Measurements from ENCODE around the gene BTBD18.
A peak's percentile ranks its signal among the peaks of the same experiment; 100 is the strongest.

Gene BTBD18

GRCh38 chr11:57763568-57763967 is 11.9 kb upstream of the BTBD18 start:
- Histone ChIP-seq H3K36me3 (ENCODE audit: control insufficient read depth in 1 of 2, insufficient read depth in 2 of 2, low read length in 2 of 2) (peaks cover 0 to 3% of the 10 kb centered on the region in 2 donors), H3K27ac (ENCODE audit: low read depth, low read length) (peak overlapping the region; percentile 20), H3K9ac (ENCODE audit: low read depth in 1 of 2, low read length in 2 of 2) (peak overlapping the region; percentile 74 to 93), H3K4me1 (ENCODE audit: control insufficient read depth in 1 of 2, insufficient read depth in 2 of 2, low read length in 2 of 2) (peaks cover 12 to 21% of the 10 kb centered on the region in 2 donors), H3K4me3 (ENCODE audit: low read depth in 1 of 2, low read length in 2 of 2) (peak overlapping the region; percentile 67 to 72), H3K27me3 (ENCODE audit: control insufficient read depth in 1 of 2, insufficient read depth in 2 of 2, low read length in 2 of 2) (no peaks in the 10 kb centered on the region), H3K9me3 (ENCODE audit: control insufficient read depth in 1 of 2, low read length in 2 of 2) (no peaks in the 10 kb centered on the region)

GRCh38 chr11:57762235-57762861 is 10.7 kb upstream of the BTBD18 start:
- Histone ChIP-seq H3K9me3 (ENCODE audit: control insufficient read depth in 1 of 2, low read length in 2 of 2) (no peaks in the 10 kb centered on the region), H3K27ac (ENCODE audit: low read depth, low read length) (peak overlapping the region; percentile 76), H3K4me3 (ENCODE audit: low read depth in 1 of 2, low read length in 2 of 2) (peak overlapping the region; percentile 67 to 72), H3K4me1 (ENCODE audit: control insufficient read depth in 1 of 2, insufficient read depth in 2 of 2, low read length in 2 of 2) (peaks cover 12 to 18% of the 10 kb centered on the region in 2 donors), H3K36me3 (ENCODE audit: control insufficient read depth in 1 of 2, insufficient read depth in 2 of 2, low read length in 2 of 2) (peaks cover 0 to 2% of the 10 kb centered on the region in 2 donors), H3K27me3 (ENCODE audit: control insufficient read depth in 1 of 2, insufficient read depth in 2 of 2, low read length in 2 of 2) (no peaks in the 10 kb centered on the region), H3K9ac (ENCODE audit: low read depth in 1 of 2, low read length in 2 of 2) (peak overlapping the region; percentile 74 to 93)

- Histone ChIP-seq H3K27ac (ENCODE audit: low read depth, low read length) (peak within 1 kb of the TSS; percentile 93), H3K4me3 (ENCODE audit: low read depth in 1 of 2, low read length in 2 of 2) (peak within 1 kb of the TSS; percentile 67 to 72), H3K9ac (ENCODE audit: low read depth in 1 of 2, low read length in 2 of 2) (peak within 1 kb of the TSS; percentile 74 to 93), H3K27me3 (ENCODE audit: control insufficient read depth in 1 of 2, insufficient read depth in 2 of 2, low read length in 2 of 2) (no peaks in the 10 kb centered on the region), H3K9me3 (ENCODE audit: control insufficient read depth in 1 of 2, low read length in 2 of 2) (no peaks in the 10 kb centered on the region), H3K4me1 (ENCODE audit: control insufficient read depth in 1 of 2, insufficient read depth in 2 of 2, low read length in 2 of 2) (peaks cover 12 to 16% of the 10 kb centered on the region in 2 donors), H3K36me3 (ENCODE audit: control insufficient read depth in 1 of 2, insufficient read depth in 2 of 2, low read length in 2 of 2) (no peaks in the 10 kb centered on the region)
These were observed 9.9 kb upstream of the BTBD18 start, which contains the start of gene CTNND1 for GRCh38 chr11:57761301-57762234. Gene CTNND1, plus strand, starts transcription at chr11:57761802. Its CDS starts 29,677 bp downstream, at chr11:57791479.

GRCh38 chr11:57758174-57758573 is 6.6 kb upstream of the BTBD18 start:
- Histone ChIP-seq H3K27ac (ENCODE audit: low read depth, low read length) (no peak overlapping the region), H3K9me3 (ENCODE audit: control insufficient read depth in 1 of 2, low read length in 2 of 2) (no peaks in the 10 kb centered on the region), H3K4me1 (ENCODE audit: control insufficient read depth in 1 of 2, insufficient read depth in 2 of 2, low read length in 2 of 2) (peaks cover 0 to 3% of the 10 kb centered on the region in 2 donors), H3K27me3 (ENCODE audit: control insufficient read depth in 1 of 2, insufficient read depth in 2 of 2, low read length in 2 of 2) (no peaks in the 10 kb centered on the region), H3K36me3 (ENCODE audit: control insufficient read depth in 1 of 2, insufficient read depth in 2 of 2, low read length in 2 of 2) (no peaks in the 10 kb centered on the region), H3K9ac (ENCODE audit: low read depth in 1 of 2, low read length in 2 of 2) (no peak overlapping the region), H3K4me3 (ENCODE audit: low read depth in 1 of 2, low read length in 2 of 2) (no peak overlapping the region)

- Histone ChIP-seq H3K27ac (ENCODE audit: low read depth, low read length) (no peak overlapping the region), H3K9ac (ENCODE audit: low read depth in 1 of 2, low read length in 2 of 2) (no peak overlapping the region), H3K9me3 (ENCODE audit: control insufficient read depth in 1 of 2, low read length in 2 of 2) (no peaks in the 10 kb centered on the region), H3K27me3 (ENCODE audit: control insufficient read depth in 1 of 2, insufficient read depth in 2 of 2, low read length in 2 of 2) (no peaks in the 10 kb centered on the region), H3K36me3 (ENCODE audit: control insufficient read depth in 1 of 2, insufficient read depth in 2 of 2, low read length in 2 of 2) (no peaks in the 10 kb centered on the region), H3K4me1 (ENCODE audit: control insufficient read depth in 1 of 2, insufficient read depth in 2 of 2, low read length in 2 of 2) (peaks cover 0 to 3% of the 10 kb centered on the region in 2 donors), H3K4me3 (ENCODE audit: low read depth in 1 of 2, low read length in 2 of 2) (no peak overlapping the region)
These were observed 1.3 kb upstream of the BTBD18 start for GRCh38 chr11:57752954-57753353.

GRCh38 chr11:57751176-57751575 is 443 bp downstream of the BTBD18 start:
- H3K9ac ChIP-seq (ENCODE audit: low read depth in 1 of 2, low read length in 2 of 2) = no peak overlapping the region
- no peaks in the 10 kb centered on the region for H3K9me3 ChIP-seq (ENCODE audit: control insufficient read depth in 1 of 2, low read length in 2 of 2)
- H3K27ac ChIP-seq (ENCODE audit: low read depth, low read length) = no peak overlapping the region
- H3K27me3 ChIP-seq (ENCODE audit: control insufficient read depth in 1 of 2, insufficient read depth in 2 of 2, low read length in 2 of 2) = no peaks in the 10 kb centered on the region
- H3K36me3 ChIP-seq (ENCODE audit: control insufficient read depth in 1 of 2, insufficient read depth in 2 of 2, low read length in 2 of 2) = no peaks in the 10 kb centered on the region
- H3K4me3 ChIP-seq (ENCODE audit: low read depth in 1 of 2, low read length in 2 of 2) = no peak overlapping the region
- H3K4me1 ChIP-seq (ENCODE audit: control insufficient read depth in 1 of 2, insufficient read depth in 2 of 2, low read length in 2 of 2) = peaks cover 0 to 3% of the 10 kb centered on the region in 2 donors

- H3K27me3 ChIP-seq (ENCODE audit: control insufficient read depth in 1 of 2, insufficient read depth in 2 of 2, low read length in 2 of 2) = no peaks in the 10 kb centered on the region
- peaks cover 13 to 23% of the 10 kb centered on the region in 2 donors for H3K36me3 ChIP-seq (ENCODE audit: control insufficient read depth in 1 of 2, insufficient read depth in 2 of 2, low read length in 2 of 2)
- H3K9ac ChIP-seq (ENCODE audit: low read depth in 1 of 2, low read length in 2 of 2) = no peak overlapping the region
- H3K4me1 ChIP-seq (ENCODE audit: control insufficient read depth in 1 of 2, insufficient read depth in 2 of 2, low read length in 2 of 2) = peaks cover 9 to 11% of the 10 kb centered on the region in 2 donors
- H3K4me3 ChIP-seq (ENCODE audit: low read depth in 1 of 2, low read length in 2 of 2) = no peak overlapping the region
- H3K27ac ChIP-seq (ENCODE audit: low read depth, low read length) = no peak overlapping the region
- no peaks in the 10 kb centered on the region for H3K9me3 ChIP-seq (ENCODE audit: control insufficient read depth in 1 of 2, low read length in 2 of 2)
These were observed 4.7 kb downstream of the BTBD18 start for GRCh38 chr11:57746920-57747319.

- Histone ChIP-seq H3K36me3 (ENCODE audit: control insufficient read depth in 1 of 2, insufficient read depth in 2 of 2, low read length in 2 of 2) (peaks cover 13 to 23% of the 10 kb centered on the region in 2 donors), H3K27me3 (ENCODE audit: control insufficient read depth in 1 of 2, insufficient read depth in 2 of 2, low read length in 2 of 2) (no peaks in the 10 kb centered on the region), H3K4me1 (ENCODE audit: control insufficient read depth in 1 of 2, insufficient read depth in 2 of 2, low read length in 2 of 2) (peaks cover 9% of the 10 kb centered on the region in 2 donors), H3K9ac (ENCODE audit: low read depth in 1 of 2, low read length in 2 of 2) (no peak overlapping the region), H3K4me3 (ENCODE audit: low read depth in 1 of 2, low read length in 2 of 2) (no peak overlapping the region), H3K27ac (ENCODE audit: low read depth, low read length) (no peak overlapping the region), H3K9me3 (ENCODE audit: control insufficient read depth in 1 of 2, low read length in 2 of 2) (no peaks in the 10 kb centered on the region)
These were observed 6.4 kb downstream of the BTBD18 start for GRCh38 chr11:57745206-57745605.

- H3K9ac ChIP-seq (ENCODE audit: low read depth in 1 of 2, low read length in 2 of 2) = no peak overlapping the region
- H3K27ac ChIP-seq (ENCODE audit: low read depth, low read length) = no peak overlapping the region
- H3K9me3 ChIP-seq (ENCODE audit: control insufficient read depth in 1 of 2, low read length in 2 of 2) = no peaks in the 10 kb centered on the region
- peaks cover 13 to 24% of the 10 kb centered on the region in 2 donors for H3K36me3 ChIP-seq (ENCODE audit: control insufficient read depth in 1 of 2, insufficient read depth in 2 of 2, low read length in 2 of 2)
- no peaks in the 10 kb centered on the region for H3K27me3 ChIP-seq (ENCODE audit: control insufficient read depth in 1 of 2, insufficient read depth in 2 of 2, low read length in 2 of 2)
- H3K4me3 ChIP-seq (ENCODE audit: low read depth in 1 of 2, low read length in 2 of 2) = no peak overlapping the region
- peaks cover 9% of the 10 kb centered on the region in 2 donors for H3K4me1 ChIP-seq (ENCODE audit: control insufficient read depth in 1 of 2, insufficient read depth in 2 of 2, low read length in 2 of 2)
These were observed 7.3 kb downstream of the BTBD18 start for GRCh38 chr11:57744357-57744756.

- Histone ChIP-seq H3K36me3 (ENCODE audit: control insufficient read depth in 1 of 2, insufficient read depth in 2 of 2, low read length in 2 of 2) (peaks cover 21 to 47% of the 10 kb centered on the region in 2 donors), H3K9ac (ENCODE audit: low read depth in 1 of 2, low read length in 2 of 2) (peak overlapping the region; percentile 81 to 84), H3K9me3 (ENCODE audit: control insufficient read depth in 1 of 2, low read length in 2 of 2) (no peaks in the 10 kb centered on the region), H3K4me3 (ENCODE audit: low read depth in 1 of 2, low read length in 2 of 2) (peak overlapping the region; percentile 87 to 94), H3K4me1 (ENCODE audit: control insufficient read depth in 1 of 2, insufficient read depth in 2 of 2, low read length in 2 of 2) (peaks cover 9% of the 10 kb centered on the region in 2 donors), H3K27ac (ENCODE audit: low read depth, low read length) (peak overlapping the region; percentile 84), H3K27me3 (ENCODE audit: control insufficient read depth in 1 of 2, insufficient read depth in 2 of 2, low read length in 2 of 2) (no peaks in the 10 kb centered on the region)
These were observed 9.5 kb downstream of the BTBD18 start for GRCh38 chr11:57742087-57742452.
